Measurements from ENCODE around the gene FAM177A1.

DNA sequence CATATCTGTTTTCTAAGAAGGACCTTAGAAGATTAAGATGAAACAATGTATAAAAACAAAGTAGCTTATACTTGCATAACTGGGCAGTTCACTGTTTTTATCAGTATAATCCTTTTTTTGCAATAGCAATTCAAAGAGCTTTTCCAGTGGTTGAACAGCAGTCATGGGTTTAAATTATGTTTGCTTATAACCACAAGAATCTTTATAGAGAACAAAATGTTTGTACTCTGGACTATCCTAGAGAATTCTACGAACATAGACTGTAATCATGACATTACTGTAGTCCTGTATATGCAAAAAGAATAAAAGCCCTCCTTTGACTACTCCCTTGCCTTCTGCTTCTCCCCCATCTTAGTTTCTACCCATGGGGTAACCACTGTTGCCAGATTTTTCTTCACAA, 5.7 kb downstream of the FAM177A1 start:
- TF ChIP-seq, protein P1, sequence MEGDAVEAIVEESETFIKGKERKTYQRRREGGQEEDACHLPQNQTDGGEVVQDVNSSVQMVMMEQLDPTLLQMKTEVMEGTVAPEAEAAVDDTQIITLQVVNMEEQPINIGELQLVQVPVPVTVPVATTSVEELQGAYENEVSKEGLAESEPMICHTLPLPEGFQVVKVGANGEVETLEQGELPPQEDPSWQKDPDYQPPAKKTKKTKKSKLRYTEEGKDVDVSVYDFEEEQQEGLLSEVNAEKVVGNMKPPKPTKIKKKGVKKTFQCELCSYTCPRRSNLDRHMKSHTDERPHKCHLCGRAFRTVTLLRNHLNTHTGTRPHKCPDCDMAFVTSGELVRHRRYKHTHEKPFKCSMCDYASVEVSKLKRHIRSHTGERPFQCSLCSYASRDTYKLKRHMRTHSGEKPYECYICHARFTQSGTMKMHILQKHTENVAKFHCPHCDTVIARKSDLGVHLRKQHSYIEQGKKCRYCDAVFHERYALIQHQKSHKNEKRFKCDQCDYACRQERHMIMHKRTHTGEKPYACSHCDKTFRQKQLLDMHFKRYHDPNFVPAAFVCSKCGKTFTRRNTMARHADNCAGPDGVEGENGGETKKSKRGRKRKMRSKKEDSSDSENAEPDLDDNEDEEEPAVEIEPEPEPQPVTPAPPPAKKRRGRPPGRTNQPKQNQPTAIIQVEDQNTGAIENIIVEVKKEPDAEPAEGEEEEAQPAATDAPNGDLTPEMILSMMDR (IDR thresholded peaks at IDR 0.05; ENCODE audit: low read length): no peak
- TF ChIP-seq EZH2 (IDR thresholded peaks at IDR 0.05; ENCODE audit: borderline replicate concordance, low read length): no peak

Data from OCI-LY1 (cell line).